ENCODE measurements around the gene DLGAP3.

- TF ChIP-seq CTCF (IDR thresholded peaks at IDR 0.05), result no peak
- TF ChIP-seq POLR2AphosphoS5 (IDR thresholded peaks at IDR 0.05), result no peak
- no peak for TF ChIP-seq POLR2A (IDR thresholded peaks at IDR 0.05)
Measured at GRCh38 chr1:34946211-34946610, 16.8 kb upstream of the DLGAP3 start.

All from prostate gland (tissue), 2 donors.